Panc1 (cell line): Measurements from ENCODE around the gene KATNIP. TPM values are rescaled to one million over a fixed set of nuclear protein-coding genes. Genes with fewer than 3 reads are reported as not detected.
A peak's percentile ranks its signal among the peaks of the same experiment; 100 is the strongest.

Experiments used
- ATAC-seq: fragments of 200-7000 bp; cut with Tn5 transposase; 2 replicates; pipeline ENCODE4 v1.9.1; 2020; ENCODE audit warnings: mild to moderate bottlenecking, moderate library complexity
- BruUV-seq: library from RNA; stranded (reverse); fragments of 400-500 nt; replicated peaks from 2 replicates; lab custom pipeline; 2021; lab: Mats Ljungman, UMichigan
- CTCF ChIA-PET: fragments of 300-600 bp; sonication (Branson Sonifier 250); formaldehyde crosslinking; loops from one replicate; lab custom pipeline; 2022; ENCODE audit warnings: antibody characterized with exemption; lab: Charles Lee
- POLR2A ChIA-PET: fragments of 300-600 bp; sonication (Branson Sonifier 250); formaldehyde crosslinking; loops from one replicate; lab custom pipeline; 2022; ENCODE audit warnings: antibody characterized with exemption; lab: Charles Lee
- DNase-seq: peaks from one replicate; pipeline ENCODE4 v3.0.0-alpha.2; 2010; ENCODE audit warnings: low read depth, low spot score
- H3K27ac ChIP-seq: 2 replicates; pipeline ENCODE4 v1.5.1; 2011; ENCODE audit warnings: mild to moderate bottlenecking, low read length, inconsistent platforms
- H3K27me3 ChIP-seq: fragments of 200-500 bp; sonication (Bioruptor generic); 2 replicates; pipeline ENCODE4 v1.6.0; 2014; ENCODE audit warnings: low read length, inconsistent platforms; ENCODE audit not compliant: control insufficient read depth, insufficient read depth
- H3K36me3 ChIP-seq: fragments of 200-500 bp; sonication (Bioruptor generic); 2 replicates; pipeline ENCODE4 v1.5.1; 2014; ENCODE audit warnings: inconsistent platforms, mild to moderate bottlenecking, low read length, moderate library complexity; ENCODE audit not compliant: control insufficient read depth, insufficient read depth
- H3K4me1 ChIP-seq: 2 replicates; pipeline ENCODE4 v1.5.1; 2011; ENCODE audit warnings: inconsistent platforms, mild to moderate bottlenecking, low read length, moderate library complexity; ENCODE audit not compliant: control insufficient read depth, insufficient read depth
- H3K4me3 ChIP-seq, 2 experiments: 2 replicates each; pipeline ENCODE4 v1.5.1; 2011 to 2012; ENCODE audit warnings: low read depth in 2 of 2, low read length in 2 of 2, mild to moderate bottlenecking in 2 of 2, inconsistent platforms in 1 of 2, moderate library complexity in 1 of 2
- H3K9me3 ChIP-seq: fragments of 200-500 bp; sonication (Bioruptor generic); 2 replicates; pipeline ENCODE4 v1.5.1; 2014; ENCODE audit warnings: low read depth, mild to moderate bottlenecking, inconsistent platforms, low read length, moderate library complexity; ENCODE audit not compliant: control insufficient read depth, insufficient read depth
- POLR2AphosphoS5 ChIP-seq: IDR thresholded peaks from 2 replicates; pipeline ENCODE4 v1.6.1; 2012; ENCODE audit warnings: mild to moderate bottlenecking, low read depth, low read length, moderate library complexity
- SIN3A ChIP-seq: IDR thresholded peaks from 2 replicates; pipeline ENCODE4 v1.6.1; 2012; ENCODE audit warnings: low read depth, mild to moderate bottlenecking, low read length, moderate library complexity, borderline replicate concordance; ENCODE audit not compliant: insufficient read depth
- TCF7L2 ChIP-seq: IDR thresholded peaks from 2 replicates; pipeline ENCODE4 v1.6.1; 2011; ENCODE audit warnings: mild to moderate bottlenecking, low read depth, low read length, inconsistent platforms
- in situ Hi-C: cut with HindIII; loops from 2 replicates; pipeline ENCODE4 v1.10.0; 2016; ENCODE audit warnings: low sequenced_read_pairs, low pct_unique_long_range_greater_than_20kb
- intact Hi-C: fragments of 100-400 bp; cut with micrococcal nuclease; formaldehyde crosslinking; loops from one replicate; pipeline ENCODE4 v1.10.0; 2022; ENCODE audit not compliant: unreplicated experiment
- total RNA-seq: library from RNA; stranded (reverse); gene quantifications from one replicate; pipeline ENCODE4 v1.2.1, GENCODE V29; 2021; ENCODE audit not compliant: unreplicated experiment
- TF ChIP-seq, protein P1 (sequence below): fragments of 450-650 bp; IDR thresholded peaks from 2 replicates; pipeline ENCODE4 v1.5.1; 2017; ENCODE audit warnings: mild to moderate bottlenecking
- TF ChIP-seq, protein P2 (sequence below), 2 experiments: IDR thresholded peaks; 2 replicates each; pipeline ENCODE4 v1.6.1; 2011 to 2012; ENCODE audit warnings: low read depth in 2 of 2, control low read depth in 1 of 2, low read length in 1 of 2, mild to moderate bottlenecking in 1 of 2, moderate library complexity in 1 of 2; ENCODE audit not compliant: insufficient read depth in 1 of 2

The KATNIP gene
- total RNA-seq, 1 experiment from 2014 or later = 36.7 TPM

- intact Hi-C loops = no loop called here
- H3K27me3 ChIP-seq = no peaks in the 10 kb centered on the region
- TF ChIP-seq, protein P1, sequence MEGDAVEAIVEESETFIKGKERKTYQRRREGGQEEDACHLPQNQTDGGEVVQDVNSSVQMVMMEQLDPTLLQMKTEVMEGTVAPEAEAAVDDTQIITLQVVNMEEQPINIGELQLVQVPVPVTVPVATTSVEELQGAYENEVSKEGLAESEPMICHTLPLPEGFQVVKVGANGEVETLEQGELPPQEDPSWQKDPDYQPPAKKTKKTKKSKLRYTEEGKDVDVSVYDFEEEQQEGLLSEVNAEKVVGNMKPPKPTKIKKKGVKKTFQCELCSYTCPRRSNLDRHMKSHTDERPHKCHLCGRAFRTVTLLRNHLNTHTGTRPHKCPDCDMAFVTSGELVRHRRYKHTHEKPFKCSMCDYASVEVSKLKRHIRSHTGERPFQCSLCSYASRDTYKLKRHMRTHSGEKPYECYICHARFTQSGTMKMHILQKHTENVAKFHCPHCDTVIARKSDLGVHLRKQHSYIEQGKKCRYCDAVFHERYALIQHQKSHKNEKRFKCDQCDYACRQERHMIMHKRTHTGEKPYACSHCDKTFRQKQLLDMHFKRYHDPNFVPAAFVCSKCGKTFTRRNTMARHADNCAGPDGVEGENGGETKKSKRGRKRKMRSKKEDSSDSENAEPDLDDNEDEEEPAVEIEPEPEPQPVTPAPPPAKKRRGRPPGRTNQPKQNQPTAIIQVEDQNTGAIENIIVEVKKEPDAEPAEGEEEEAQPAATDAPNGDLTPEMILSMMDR = peak; percentile 81
- no peak for TF ChIP-seq POLR2AphosphoS5
Observed at GRCh38 chr16:27515874-27516353, 34.0 kb upstream of the KATNIP start.

DNA sequence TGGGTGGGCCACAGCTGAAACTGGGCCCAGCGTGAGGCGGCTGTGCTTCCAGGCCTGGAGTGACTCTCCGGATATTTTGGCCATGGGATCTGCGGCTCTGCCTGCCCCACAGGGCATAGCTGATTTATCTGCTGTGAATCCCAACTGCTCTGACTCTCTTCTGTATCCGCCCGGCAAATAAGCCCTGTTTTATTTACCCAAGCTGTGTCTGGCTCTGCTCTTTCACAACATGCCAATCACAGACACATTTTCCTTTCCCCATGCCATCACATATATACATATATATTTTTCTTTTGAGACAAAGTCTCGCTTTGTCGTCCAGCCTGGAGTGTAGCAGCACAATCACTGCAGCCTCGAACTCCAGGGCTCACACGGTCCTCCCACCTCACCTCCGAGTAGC lies 33.6 kb upstream of the KATNIP start:
- TF ChIP-seq, protein P2, sequence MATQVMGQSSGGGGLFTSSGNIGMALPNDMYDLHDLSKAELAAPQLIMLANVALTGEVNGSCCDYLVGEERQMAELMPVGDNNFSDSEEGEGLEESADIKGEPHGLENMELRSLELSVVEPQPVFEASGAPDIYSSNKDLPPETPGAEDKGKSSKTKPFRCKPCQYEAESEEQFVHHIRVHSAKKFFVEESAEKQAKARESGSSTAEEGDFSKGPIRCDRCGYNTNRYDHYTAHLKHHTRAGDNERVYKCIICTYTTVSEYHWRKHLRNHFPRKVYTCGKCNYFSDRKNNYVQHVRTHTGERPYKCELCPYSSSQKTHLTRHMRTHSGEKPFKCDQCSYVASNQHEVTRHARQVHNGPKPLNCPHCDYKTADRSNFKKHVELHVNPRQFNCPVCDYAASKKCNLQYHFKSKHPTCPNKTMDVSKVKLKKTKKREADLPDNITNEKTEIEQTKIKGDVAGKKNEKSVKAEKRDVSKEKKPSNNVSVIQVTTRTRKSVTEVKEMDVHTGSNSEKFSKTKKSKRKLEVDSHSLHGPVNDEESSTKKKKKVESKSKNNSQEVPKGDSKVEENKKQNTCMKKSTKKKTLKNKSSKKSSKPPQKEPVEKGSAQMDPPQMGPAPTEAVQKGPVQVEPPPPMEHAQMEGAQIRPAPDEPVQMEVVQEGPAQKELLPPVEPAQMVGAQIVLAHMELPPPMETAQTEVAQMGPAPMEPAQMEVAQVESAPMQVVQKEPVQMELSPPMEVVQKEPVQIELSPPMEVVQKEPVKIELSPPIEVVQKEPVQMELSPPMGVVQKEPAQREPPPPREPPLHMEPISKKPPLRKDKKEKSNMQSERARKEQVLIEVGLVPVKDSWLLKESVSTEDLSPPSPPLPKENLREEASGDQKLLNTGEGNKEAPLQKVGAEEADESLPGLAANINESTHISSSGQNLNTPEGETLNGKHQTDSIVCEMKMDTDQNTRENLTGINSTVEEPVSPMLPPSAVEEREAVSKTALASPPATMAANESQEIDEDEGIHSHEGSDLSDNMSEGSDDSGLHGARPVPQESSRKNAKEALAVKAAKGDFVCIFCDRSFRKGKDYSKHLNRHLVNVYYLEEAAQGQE (IDR thresholded peaks at IDR 0.05; ENCODE audit: insufficient read depth in 1 of 2, low read depth in 2 of 2, low read length in 1 of 2) = no peak
- TF ChIP-seq TCF7L2 (no peak), POLR2AphosphoS5 (no peak), SIN3A (no peak)
- TF ChIP-seq, protein P1 = no peak
- CTCF ChIA-PET = interaction anchor here (0.8 kb wide), 1 partner anchor 10 kb away, joined by 3 read pairs; no protein-coding TSS in a partner anchor
- POLR2A ChIA-PET = no interaction called here
- ATAC-seq (peak; percentile 10; the same call in 1 of the 2 replicates), DNase-seq (no peak)
- Histone ChIP-seq H3K4me3 (no peak overlapping the region), H3K27me3 (no peaks in the 10 kb centered on the region), H3K9me3 (no peaks in the 10 kb centered on the region), H3K27ac (no peak overlapping the region), H3K4me1 (no peaks in the 10 kb centered on the region), H3K36me3 (no peaks in the 10 kb centered on the region)
- in situ Hi-C loops (no loop called here), intact Hi-C loops (no loop called here)
- BruUV-seq = no TSS peak

More at GRCh38 chr16:27515874-27516353, 34.0 kb upstream of the KATNIP start:
- DNase-seq (no peak), ATAC-seq (peak; percentile 85)
- Histone ChIP-seq H3K36me3 (no peaks in the 10 kb centered on the region), H3K9me3 (no peaks in the 10 kb centered on the region), H3K27ac (no peak overlapping the region), H3K4me1 (no peaks in the 10 kb centered on the region), H3K4me3 (no peak overlapping the region)
- BruUV-seq = no TSS peak
- in situ Hi-C loops = no loop called here
- ChIA-PET CTCF (interaction anchor here (0.6 to 0.8 kb wide), 2 partner anchors 10 to 39 kb away, joined by 3 read pairs; no protein-coding TSS in a partner anchor), POLR2A (no interaction called here)
